Renal pelvis (tissue), 4 donors: ENCODE measurements around the gene SKOR1. TPM values are rescaled to one million over a fixed set of nuclear protein-coding genes. Genes with fewer than 3 reads are reported as not detected.

ENCODE experiments used
- DNase-seq: peaks from one replicate; pipeline ENCODE4 v3.0.0-alpha.2; 2013
- polyA plus RNA-seq, 3 donors: library from polyadenylated mRNA; unstranded; fragments of 120-200 nt; gene quantifications; one replicate each; pipeline ENCODE4 v1.2.1, GENCODE V29; 2013; ENCODE audit not compliant: insufficient read length in 3 of 3

Gene SKOR1
- polyA plus RNA-seq, 3 donors: 0.41 to 0.58 (median 0.48) TPM

DNA sequence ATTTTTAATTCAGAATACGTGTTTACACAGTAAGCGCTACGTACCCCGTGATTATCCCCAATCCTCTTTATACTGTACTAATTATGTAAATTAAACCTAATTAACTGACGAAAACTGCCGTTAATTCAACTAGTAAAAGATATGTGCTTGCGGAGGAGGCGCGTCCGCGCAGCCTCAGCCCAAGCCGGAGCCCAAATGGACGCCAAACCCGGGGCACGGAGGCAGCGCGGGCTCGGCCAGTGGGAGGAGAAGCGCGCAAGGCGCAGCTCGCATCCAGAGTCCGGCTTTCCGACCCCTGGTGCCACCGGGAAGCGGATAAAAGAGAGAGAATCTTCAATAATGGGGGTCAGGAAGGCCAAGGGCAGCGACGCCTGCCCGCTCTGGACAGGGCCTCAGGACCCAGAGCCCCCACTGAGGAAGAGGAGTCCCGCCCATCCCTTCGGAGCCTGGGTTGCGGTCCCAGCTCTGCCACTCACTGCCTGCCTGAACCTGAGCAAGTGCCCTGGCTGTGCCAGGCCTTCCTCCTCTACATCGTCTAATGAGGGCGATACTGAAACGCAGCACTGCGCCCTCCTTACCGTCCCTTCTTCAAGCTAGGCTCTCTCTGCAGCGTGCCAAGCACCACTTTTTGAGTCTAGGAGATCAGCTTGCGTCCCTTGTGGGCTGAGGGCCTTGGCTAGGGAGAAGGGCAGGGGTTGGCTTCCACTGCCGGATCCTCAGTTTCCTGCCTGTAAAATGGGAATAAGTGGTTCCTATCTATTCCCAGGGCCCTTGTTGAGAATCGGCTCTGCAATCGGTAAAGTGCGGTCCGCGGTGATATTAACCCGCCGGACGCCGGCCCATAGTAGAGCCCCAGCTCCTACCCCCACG is 5.0 kb upstream of the SKOR1 start:
- DNase-seq: no peak

DNA sequence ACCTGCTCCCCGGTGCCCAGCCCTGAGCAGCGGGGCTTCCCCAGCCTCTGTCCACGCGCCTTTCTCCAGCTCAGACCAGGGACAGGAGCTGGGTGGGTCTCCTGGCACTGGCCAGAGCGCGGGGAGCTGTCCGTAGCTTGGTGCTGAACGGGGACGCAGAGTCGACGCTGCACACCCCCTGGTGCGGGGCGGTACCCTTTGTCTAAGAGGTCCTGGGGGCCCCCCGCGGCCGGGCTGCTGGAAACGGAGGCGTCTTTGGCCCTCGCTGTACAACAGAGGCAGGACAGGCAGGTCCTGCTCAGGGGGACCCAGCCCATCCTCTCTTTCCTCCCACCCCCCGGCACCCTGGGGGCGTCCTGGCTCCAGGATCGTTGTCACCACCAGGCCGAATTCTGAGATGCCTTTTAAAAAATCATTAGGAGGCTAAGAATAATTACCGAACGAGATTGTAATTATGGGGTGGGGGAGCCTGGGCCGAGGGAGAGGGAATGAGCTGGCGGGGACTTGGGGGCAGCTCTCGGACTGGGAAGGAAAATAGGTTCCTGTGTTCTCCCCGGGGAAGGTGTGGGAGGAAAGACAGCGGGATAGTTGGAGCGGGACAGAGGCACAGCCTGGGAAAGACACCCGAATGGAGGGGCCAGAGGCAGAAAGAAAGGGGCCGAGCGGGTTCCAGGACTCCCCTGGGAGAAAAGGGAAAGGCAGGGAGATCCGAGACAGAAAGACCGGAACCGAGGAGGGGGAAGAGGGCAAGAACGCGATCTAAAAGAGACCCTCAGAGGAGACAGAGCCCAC is 4.1 kb upstream of the SKOR1 start:
- DNase-seq: no peak

DNA sequence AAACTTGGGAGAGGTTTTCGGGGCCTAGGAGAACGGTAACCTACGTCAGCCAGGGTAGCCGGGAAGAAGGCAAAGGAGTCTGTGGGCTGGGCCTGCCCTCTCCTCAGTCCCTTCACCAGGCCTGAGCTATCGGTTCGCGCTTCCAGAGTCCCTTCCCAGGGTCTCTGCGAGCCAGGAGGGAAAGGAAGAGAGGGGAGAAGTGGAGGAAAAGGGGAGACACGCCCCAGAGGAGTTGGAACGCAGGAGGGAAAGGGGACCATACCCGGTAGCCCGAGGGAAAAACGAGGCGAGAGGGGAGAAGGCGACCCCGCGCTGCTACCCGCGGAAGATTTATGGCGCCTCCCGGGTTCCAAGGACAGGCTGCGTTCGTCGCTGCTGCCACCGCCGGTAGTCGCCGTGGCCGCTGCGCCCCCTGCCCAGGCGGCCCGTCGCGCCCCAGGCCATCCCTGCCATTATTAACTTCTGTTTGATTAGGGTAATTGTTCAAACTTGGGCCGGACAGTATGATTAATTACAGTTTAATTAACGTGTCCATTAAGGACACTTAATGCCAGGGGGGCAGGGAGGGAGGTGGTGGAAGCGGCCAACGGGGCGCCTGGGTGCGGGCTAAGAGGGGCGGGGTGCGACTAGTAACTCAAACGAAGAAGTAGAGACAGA is 3.4 kb upstream of the SKOR1 start:
- DNase-seq: no peak

DNA sequence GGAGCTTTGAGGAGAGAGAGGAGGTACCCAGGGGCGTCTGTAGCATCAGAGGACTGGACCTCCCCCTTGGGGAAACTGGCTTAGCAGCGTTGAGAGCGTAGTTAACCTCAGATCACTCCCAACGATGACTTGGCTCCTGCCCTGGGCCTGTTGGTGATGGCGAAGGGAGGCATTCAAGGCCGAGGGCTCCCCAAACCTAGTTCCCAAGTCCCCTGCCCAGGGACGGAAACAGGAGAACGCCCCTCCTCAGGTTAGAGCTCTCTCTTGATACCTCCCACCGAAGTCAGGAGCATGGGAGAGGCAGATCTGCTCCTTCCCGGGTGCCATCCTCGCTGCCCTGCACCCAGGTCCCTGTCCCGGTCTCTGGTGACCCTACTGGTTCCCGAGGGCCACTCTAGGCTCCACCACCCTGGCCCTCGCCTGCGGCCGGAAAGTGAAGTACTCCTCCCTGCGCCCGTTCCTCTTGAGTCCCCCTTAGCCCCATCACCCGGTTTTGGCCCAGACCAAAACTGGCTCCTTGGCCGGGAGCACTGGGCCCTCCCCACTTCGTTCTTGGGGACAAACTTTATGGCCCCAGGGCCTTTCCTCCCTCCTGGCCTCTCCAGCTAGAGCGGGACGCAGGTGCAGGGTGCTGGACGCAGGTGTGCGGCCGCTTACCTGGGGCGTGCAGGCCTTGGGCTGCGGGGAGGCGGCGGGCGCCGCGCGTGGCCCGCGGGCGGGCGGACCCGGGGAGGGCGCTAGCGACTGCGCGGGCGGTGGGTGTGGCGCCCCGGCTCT is 2.6 kb upstream of the SKOR1 start:
- no peak for DNase-seq

DNA sequence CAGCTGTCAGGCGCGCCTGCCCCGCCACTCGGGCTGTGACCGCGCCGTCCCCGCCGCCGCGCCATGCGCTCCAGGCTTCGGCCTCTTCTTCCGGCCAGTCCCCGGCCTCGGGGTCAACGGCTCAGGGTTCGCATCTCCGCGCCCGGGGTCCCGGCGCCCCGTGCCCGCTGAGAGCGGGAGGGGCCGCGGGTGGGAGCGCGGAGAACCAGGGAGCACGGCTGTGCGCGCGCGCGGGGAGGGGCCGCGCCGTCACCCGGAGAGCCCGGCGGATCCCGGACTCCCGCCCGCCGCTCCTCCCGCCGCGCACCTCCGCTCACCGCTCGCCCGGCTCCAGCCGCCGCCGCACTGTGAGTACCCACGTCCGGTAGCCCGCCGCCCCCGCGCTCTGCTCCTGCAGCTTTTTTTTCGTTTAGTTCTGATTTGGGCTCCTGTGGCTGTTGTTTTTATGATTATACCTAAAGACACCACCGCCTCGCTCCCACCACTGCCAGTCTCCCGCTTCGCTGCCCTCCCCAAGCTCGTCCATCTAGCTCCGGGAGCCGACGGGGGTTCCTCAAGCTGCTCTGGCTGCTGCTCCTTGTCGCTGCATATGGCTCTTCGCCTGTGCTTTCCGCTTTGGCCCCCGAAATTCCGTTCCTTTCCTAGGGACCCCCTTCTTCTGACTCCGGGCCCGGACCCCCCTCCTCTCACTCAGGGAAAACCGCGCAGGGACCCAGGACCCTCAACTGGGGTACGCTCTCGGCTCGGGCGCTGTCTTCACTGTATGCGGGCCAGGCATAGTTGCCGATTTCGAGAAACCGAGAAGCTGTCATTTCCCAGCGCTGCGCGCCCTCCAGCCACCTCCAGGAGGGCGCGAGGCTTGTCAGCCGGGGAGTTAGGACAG is 1.8 kb upstream of the SKOR1 start:
- no peak for DNase-seq

DNA sequence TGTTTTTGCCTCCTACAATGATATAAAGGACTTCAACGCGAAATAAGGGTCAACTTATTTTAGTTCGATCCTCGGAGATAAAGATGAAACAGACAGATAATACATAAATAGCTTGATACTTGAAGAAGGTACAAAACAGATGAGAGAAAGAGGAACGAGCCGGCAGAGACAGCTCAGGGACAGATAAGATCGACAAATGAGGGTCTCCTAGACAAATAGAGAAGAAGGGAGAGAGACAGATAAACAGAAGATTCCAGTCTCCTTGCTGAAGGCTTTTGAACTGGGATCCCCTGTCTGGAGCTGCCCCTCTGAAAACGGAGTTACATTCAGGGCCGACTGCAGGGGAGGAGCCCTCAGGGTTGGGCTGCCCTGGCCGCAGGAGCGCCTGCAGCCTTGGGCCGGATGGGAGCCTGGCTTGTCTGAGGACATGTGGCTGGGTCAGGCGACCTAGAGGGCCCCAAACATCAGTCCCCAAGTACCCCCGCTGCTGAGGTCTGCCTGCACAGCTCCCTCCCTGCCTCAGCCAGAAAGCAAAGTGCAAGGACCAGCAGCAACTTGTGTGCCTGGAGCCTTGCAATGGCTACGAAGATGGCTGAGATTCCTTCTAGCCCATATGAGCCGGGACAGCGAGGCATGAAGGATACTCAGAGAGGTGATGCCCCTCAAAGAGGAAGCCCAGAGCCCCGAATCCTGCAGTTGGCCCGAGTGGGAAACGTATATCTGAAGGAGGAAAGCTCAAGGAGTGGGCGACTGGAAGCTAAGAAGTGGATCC is 926 bp upstream of the SKOR1 start:
- no peak for DNase-seq

DNA sequence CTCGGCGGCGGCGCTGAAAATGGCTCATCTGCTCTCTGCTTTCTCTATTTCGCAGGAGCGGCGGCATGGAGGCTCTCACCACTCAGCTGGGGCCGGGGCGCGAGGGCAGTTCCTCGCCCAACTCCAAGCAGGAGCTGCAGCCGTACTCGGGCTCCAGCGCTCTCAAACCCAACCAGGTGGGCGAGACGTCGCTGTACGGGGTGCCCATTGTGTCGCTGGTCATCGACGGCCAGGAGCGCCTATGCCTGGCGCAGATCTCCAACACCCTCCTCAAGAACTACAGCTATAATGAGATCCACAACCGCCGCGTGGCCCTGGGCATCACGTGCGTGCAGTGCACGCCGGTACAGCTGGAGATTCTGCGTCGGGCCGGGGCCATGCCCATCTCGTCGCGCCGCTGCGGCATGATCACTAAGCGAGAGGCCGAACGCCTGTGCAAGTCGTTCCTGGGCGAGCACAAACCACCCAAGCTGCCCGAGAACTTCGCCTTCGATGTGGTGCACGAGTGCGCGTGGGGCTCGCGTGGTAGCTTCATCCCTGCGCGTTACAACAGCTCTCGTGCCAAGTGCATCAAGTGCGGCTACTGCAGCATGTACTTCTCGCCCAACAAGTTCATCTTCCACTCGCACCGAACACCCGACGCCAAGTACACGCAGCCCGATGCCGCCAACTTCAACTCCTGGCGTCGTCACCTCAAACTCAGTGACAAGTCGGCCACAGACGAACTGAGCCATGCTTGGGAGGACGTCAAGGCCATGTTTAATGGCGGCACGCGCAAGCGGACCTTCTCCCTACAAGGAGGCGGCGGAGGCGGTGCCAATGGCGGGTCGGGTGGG is 790 bp downstream of the SKOR1 start:
- no peak for DNase-seq

DNA sequence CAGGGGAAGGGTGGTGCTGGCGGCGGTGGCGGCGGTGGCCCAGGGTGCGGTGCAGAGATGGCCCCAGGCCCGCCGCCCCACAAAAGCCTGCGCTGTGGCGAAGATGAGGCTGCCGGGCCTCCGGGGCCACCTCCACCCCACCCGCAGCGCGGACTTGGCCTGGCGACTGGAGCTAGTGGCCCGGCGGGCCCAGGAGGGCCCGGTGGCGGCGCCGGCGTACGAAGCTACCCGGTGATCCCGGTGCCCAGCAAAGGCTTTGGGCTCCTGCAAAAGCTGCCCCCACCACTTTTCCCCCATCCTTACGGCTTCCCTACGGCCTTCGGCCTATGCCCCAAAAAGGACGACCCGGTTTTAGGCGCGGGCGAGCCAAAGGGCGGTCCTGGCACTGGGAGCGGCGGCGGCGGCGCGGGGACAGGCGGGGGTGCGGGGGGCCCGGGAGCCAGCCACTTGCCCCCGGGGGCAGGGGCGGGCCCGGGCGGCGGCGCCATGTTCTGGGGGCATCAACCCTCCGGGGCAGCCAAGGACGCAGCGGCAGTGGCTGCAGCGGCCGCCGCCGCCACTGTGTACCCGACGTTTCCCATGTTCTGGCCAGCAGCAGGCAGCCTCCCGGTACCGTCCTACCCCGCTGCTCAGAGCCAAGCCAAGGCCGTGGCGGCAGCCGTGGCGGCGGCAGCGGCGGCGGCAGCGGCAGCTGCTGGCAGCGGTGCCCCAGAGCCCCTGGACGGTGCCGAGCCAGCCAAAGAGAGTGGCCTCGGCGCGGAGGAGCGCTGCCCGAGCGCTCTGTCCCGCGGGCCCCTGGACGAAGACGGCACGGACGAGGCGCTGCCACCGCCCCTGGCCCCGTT is 1.6 kb downstream of the SKOR1 start:
- DNase-seq: no peak

DNA sequence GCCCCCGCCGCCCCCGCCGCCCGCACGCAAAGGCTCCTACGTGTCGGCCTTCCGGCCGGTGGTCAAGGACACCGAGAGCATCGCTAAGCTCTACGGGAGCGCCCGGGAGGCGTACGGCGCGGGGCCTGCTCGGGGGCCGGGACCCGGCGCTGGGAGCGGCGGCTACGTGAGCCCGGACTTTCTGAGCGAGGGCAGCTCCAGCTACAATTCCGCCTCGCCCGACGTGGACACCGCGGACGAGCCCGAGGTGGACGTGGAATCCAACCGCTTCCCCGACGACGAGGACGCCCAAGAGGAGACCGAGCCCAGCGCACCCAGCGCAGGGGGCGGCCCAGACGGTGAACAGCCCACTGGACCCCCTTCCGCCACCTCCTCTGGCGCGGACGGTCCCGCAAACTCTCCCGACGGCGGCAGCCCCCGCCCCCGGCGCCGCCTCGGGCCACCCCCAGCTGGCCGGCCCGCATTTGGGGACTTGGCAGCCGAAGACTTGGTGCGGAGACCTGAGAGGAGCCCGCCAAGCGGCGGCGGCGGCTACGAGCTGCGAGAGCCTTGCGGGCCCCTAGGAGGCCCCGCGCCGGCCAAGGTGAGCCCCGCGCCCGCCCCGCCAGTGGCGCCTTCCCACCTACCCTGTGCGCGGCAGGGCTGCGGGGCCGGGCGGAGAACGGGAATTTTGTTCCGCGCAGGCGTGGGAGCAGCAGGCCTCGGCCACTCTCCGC is 2.4 kb downstream of the SKOR1 start:
- DNase-seq: no peak

DNA sequence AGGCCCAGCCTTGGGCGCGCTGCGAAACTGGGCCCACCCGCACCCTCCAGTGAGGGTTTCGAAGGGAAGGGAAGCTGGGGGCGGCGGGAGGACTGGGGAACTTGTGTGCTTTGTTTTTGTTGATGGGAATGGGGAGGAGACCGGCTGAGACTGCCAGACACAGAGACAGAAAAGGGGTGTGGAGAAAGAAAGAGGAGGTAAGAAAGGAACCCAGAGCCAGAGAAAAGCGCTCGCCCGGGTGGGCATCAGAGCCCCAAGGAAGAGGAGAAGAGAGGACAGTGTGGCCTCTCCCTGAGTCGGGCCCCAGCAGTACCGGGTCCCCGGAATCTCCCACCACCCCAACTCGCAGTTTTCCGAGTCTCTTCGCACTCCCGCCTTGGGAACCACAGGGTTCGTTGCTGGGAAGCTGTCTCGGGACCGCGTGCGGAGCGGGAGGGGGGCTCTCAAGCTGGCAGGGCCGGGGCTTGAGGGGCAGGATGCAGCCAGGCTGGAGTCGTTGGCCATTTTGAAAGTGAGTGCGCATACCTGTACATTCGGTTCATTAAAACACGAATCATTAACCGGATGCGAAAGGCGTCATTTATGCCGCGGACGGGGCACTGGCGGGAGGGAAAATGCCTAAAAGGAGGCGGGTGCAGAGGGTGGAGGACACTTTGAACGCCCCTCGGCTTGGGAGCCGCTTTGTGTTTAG is 3.1 kb downstream of the SKOR1 start:
- no peak for DNase-seq

DNA sequence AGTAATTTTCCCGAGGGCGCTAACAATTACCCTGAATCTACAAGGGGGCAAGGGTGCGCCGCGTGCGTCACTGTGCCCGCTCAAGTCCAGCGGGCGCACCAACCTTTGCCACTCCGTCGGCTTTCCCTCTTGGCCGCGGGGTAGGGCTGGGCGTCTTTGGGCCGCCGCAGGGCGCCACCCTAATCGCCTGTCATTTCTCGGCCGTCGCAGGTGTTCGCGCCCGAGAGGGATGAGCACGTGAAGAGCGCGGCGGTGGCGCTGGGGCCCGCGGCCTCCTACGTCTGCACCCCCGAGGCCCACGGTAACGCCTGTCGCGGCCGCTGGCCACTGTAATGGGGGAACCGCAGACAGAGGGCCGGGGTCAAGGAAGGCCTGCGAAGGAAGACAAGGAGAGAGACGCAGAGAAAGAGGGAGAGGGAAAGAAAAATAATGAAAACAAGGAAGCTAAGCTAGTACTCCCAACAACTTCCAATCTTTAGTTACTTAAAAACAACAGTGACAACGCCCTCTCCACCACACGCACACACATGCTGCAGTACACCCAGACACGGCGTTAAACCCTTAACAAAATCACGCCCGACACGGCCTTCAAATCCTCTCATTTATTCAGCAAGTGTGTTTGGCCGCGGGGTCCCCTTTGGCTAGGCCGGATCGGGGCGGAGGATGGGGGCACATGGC is 3.8 kb downstream of the SKOR1 start:
- no peak for DNase-seq

DNA sequence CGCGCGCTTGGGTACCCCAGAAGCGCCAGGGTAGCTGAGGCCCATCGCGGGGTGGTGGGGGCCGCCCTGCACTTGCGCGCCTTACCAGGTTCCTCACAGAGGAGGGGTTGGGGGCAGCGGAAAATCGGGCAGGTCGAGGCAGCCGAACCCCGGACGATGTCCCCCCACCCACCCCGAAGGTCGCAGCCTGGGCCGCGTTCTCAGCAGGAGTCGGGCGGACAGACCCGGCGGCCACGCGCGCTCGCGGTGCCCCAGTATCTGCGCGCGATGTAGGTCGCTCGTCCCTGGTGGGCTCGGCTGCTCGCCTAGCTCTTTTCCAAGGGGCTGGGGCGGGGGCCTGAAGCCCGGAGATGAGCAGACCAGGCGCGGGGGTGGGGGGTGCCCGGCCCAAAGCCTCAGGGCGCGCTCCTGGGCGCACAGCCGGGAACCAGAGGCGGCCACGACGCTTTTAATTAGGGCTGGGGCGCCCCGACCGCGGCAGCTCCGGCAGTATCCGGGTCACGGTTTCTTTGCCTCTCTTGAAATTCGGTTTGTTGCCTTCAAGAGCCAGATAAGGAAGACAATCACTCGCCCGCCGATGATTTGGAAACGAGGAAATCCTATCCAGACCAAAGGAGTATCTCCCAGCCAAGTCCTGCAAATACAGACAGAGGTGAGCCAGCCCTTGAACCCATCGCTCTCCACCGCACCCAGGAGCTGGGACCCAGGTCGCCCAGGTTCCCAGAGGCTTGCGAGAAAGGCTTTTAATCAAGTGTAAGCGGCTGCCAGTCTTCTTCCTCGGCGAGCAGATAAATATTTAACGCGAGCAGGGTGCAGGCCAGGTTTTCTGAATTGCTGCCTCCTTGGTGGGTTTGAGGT is 4.6 kb downstream of the SKOR1 start:
- DNase-seq: no peak

DNA sequence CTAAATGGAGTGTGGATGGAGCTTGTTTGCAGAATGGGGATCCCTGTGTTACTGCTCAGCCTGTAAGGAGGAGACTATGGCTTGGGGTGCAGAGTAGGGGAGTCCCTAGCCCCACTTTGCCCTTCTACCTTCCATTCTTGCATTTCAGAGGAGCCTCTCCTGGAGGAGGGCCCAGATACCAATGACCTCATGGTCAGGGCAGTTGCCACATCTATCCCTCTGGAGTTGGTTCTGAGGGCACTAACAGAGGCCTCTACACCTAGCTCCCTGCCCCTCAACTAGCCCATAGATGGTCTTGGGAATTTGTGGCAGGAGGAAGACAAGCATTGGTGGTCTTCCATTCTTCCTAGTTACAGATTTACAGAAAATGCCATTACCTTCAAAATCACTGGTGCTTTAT is 6.1 kb downstream of the SKOR1 start:
- no peak for DNase-seq

DNA sequence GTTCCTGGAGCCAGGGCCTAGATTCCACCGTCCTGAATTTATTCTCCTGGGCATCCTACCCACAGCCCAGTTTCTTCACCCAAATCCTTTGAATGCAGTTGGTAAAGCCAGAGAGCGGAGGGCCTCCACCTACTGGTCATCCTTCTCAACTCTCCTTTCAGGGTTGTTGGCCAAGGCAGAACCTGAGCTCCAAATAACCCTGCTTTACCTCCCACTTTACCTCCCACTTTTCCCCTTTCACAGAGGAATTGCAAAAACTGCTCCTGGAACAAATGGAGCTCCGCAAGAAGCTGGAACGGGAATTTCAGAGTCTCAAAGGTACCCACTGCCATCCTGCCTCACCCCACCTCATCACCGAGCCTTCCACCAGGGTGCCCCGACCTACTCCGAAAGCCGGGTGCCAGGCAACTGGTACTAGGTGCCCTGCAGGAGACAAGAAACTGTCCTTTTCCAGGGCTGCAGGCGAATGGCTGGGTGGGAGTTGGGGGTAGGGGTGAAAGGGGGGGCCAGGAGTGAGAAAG is 6.8 kb downstream of the SKOR1 start:
- DNase-seq: peak; percentile 52
